Ishikawa (cell line): ENCODE results near the gene DNM2.

ENCODE experiments used
- CEBPB ChIP-seq: IDR thresholded peaks from 2 replicates; pipeline ENCODE4 v1.6.1; 2012
- CREB1 ChIP-seq: IDR thresholded peaks from 2 replicates; pipeline ENCODE4 v1.6.1; 2012; ENCODE audit warnings: low read depth
- EGR1 ChIP-seq: IDR thresholded peaks from 2 replicates; pipeline ENCODE4 v1.6.1; 2012
- EP300 ChIP-seq: IDR thresholded peaks from 2 replicates; pipeline ENCODE4 v1.6.1; 2012; ENCODE audit warnings: borderline replicate concordance
- FOXM1 ChIP-seq: IDR thresholded peaks from 2 replicates; pipeline ENCODE4 v1.6.1; 2012; ENCODE audit warnings: low read depth, borderline replicate concordance
- MAX ChIP-seq: IDR thresholded peaks from 2 replicates; pipeline ENCODE4 v1.6.1; 2012
- NFIC ChIP-seq: IDR thresholded peaks from 2 replicates; pipeline ENCODE4 v1.6.1; 2012
- RAD21 ChIP-seq: IDR thresholded peaks from 2 replicates; pipeline ENCODE4 v1.6.1; 2012; ENCODE audit warnings: low read depth
- REST ChIP-seq: IDR thresholded peaks from 2 replicates; pipeline ENCODE4 v1.6.1; 2012; ENCODE audit warnings: low read depth, mild to moderate bottlenecking
- TAF1 ChIP-seq: IDR thresholded peaks from 2 replicates; pipeline ENCODE4 v1.6.1; 2012; ENCODE audit warnings: low read depth, mild to moderate bottlenecking
- TCF12 ChIP-seq: IDR thresholded peaks from 2 replicates; pipeline ENCODE4 v1.6.1; 2012; ENCODE audit warnings: low read depth
- TEAD4 ChIP-seq: IDR thresholded peaks from 2 replicates; pipeline ENCODE4 v1.6.1; 2012
- USF1 ChIP-seq: IDR thresholded peaks from 2 replicates; pipeline ENCODE4 v1.6.1; 2012
- YY1 ChIP-seq: IDR thresholded peaks from 2 replicates; pipeline ENCODE4 v1.6.1; 2012; ENCODE audit warnings: low read depth
- ZBTB7A ChIP-seq: IDR thresholded peaks from 2 replicates; pipeline ENCODE4 v1.6.1; 2012; ENCODE audit warnings: low read depth

Gene DNM2

GRCh38 chr19:10811391-10812111 lies 93.7 kb downstream of the DNM2 start:
- TF ChIP-seq EP300: no peak
- TF ChIP-seq FOXM1: no peak
- no peak for TF ChIP-seq USF1
- TF ChIP-seq TEAD4: no peak
- TF ChIP-seq REST: no peak
- no peak for TF ChIP-seq TCF12

GRCh38 chr19:10812196-10812595 lies 94.3 kb downstream of the DNM2 start:
- TF ChIP-seq TEAD4 (no peak), TAF1 (no peak), MAX (no peak), FOXM1 (no peak), RAD21 (no peak), ZBTB7A (no peak), EP300 (no peak), TCF12 (no peak), CREB1 (no peak), YY1 (no peak), CEBPB (no peak), USF1 (no peak), REST (no peak), NFIC (no peak), EGR1 (no peak)

- TF ChIP-seq YY1 (no peak), TAF1 (no peak), TCF12 (no peak), RAD21 (no peak), MAX (no peak), NFIC (no peak), CEBPB (no peak), EGR1 (no peak), CREB1 (no peak), TEAD4 (no peak), EP300 (no peak), ZBTB7A (no peak), FOXM1 (no peak), USF1 (no peak), REST (no peak)
Observed at GRCh38 chr19:10812902-10813404, 95.1 kb downstream of the DNM2 start.

- TF ChIP-seq ZBTB7A (no peak), REST (no peak), RAD21 (no peak), CREB1 (no peak), EGR1 (no peak)
Observed at GRCh38 chr19:10815007-10815536, 97.2 kb downstream of the DNM2 start.
